CD4-positive, alpha-beta T cell treated with Interleukin-15 for 1 hour (primary cell): ENCODE measurements around the gene ECE1.

Experiments used
- DNase-seq: peaks from one replicate; pipeline ENCODE4 v3.0.0-alpha.2; 2020

ECE1 gene

GRCh38 chr1:21266119-21266774 lies 24.0 kb downstream of the ECE1 start:
- no peak for DNase-seq

- DNase-seq, result no peak
Observed at GRCh38 chr1:21265644-21266043, 24.6 kb downstream of the ECE1 start.

GRCh38 chr1:21264898-21265297 lies 25.4 kb downstream of the ECE1 start:
- no peak for DNase-seq

- no peak for DNase-seq
Observed at GRCh38 chr1:21263653-21264225, 26.5 kb downstream of the ECE1 start.

GRCh38 chr1:21263052-21263429 lies 27.2 kb downstream of the ECE1 start:
- DNase-seq, result no peak

- DNase-seq, result no peak
Observed at GRCh38 chr1:21262293-21263051, 27.8 kb downstream of the ECE1 start.

- DNase-seq, result peak; percentile 69
Observed at GRCh38 chr1:21261551-21262292, 28.5 kb downstream of the ECE1 start.

- no peak for DNase-seq
Observed at GRCh38 chr1:21260405-21261125, 29.7 kb downstream of the ECE1 start.

GRCh38 chr1:21259316-21260076 lies 30.8 kb downstream of the ECE1 start:
- no peak for DNase-seq

GRCh38 chr1:21258331-21259134 lies 31.7 kb downstream of the ECE1 start:
- DNase-seq, result no peak

GRCh38 chr1:21257431-21258135 lies 32.7 kb downstream of the ECE1 start:
- DNase-seq, result no peak

GRCh38 chr1:21256776-21257175 lies 33.5 kb downstream of the ECE1 start:
- DNase-seq, result no peak

GRCh38 chr1:21255943-21256320 lies 34.3 kb downstream of the ECE1 start:
- no peak for DNase-seq

- DNase-seq, result peak; percentile 80
Observed at GRCh38 chr1:21255284-21255942, 34.9 kb downstream of the ECE1 start.

- DNase-seq, result no peak
Observed at GRCh38 chr1:21254335-21254951, 35.8 kb downstream of the ECE1 start.

- DNase-seq, result no peak
Observed at GRCh38 chr1:21251773-21252471, 38.3 kb downstream of the ECE1 start.

GRCh38 chr1:21249940-21250493 lies 40.2 kb downstream of the ECE1 start:
- DNase-seq, result no peak

- DNase-seq, result no peak
Observed at GRCh38 chr1:21247892-21248715, 42.2 kb downstream of the ECE1 start.
